Heart left ventricle (tissue), 16 donors: ENCODE data around the gene FBXO15. TPM values are rescaled to one million over a fixed set of nuclear protein-coding genes. Genes with fewer than 3 reads are reported as not detected.

Source experiments
- ATAC-seq, 4 donors: fragments of 200-7000 bp; cut with Tn5 transposase; one replicate each; pipeline ENCODE4 v1.9.1; 2020 to 2022; ENCODE audit warnings: moderate library complexity in 4 of 4, mild to moderate bottlenecking in 3 of 4, moderate number of reproducible peaks in 1 of 4
- DNase-seq, 5 donors: peaks; one replicate each; pipeline ENCODE4 v3.0.0-alpha.2; 2020
- H3K27ac ChIP-seq, 12 donors: fragments of 200-600 bp; sonication (generic) in 4 of 12; one replicate each; pipeline versions ENCODE4 v1.5.0 to v1.8.0; 2016 to 2022; ENCODE audit warnings: mild to moderate bottlenecking in 2 of 12
- H3K27me3 ChIP-seq, 9 donors: fragments of 200-600 bp; sonication (generic) in 2 of 9; one replicate each; pipeline versions ENCODE4 v1.5.1 to v1.8.0; 2016 to 2022; ENCODE audit warnings: mild to moderate bottlenecking in 3 of 9
- H3K36me3 ChIP-seq, 9 donors: fragments of 200-600 bp; sonication (generic) in 2 of 9; one replicate each; pipeline versions ENCODE4 v1.5.0 to v1.8.0; 2018 to 2022; ENCODE audit warnings: mild to moderate bottlenecking in 2 of 9
- H3K4me1 ChIP-seq, 12 donors: fragments of 200-600 bp; sonication (generic) in 4 of 12; one replicate each; pipeline versions ENCODE4 v1.5.0 to v1.8.0; 2016 to 2022; ENCODE audit warnings: mild to moderate bottlenecking in 3 of 12
- H3K4me3 ChIP-seq, 12 donors: fragments of 200-600 bp; sonication (generic) in 4 of 12; one replicate each; pipeline versions ENCODE4 v1.5.0 to v1.8.0; 2017 to 2022; ENCODE audit warnings: mild to moderate bottlenecking in 9 of 12, moderate library complexity in 4 of 12
- H3K9me3 ChIP-seq, 12 donors: fragments of 200-600 bp; sonication (generic) in 4 of 12; one replicate each; pipeline versions ENCODE4 v1.5.0 to v1.8.0; 2016 to 2022; ENCODE audit warnings: mild to moderate bottlenecking in 1 of 12
- CTCF ChIP-seq, 12 donors: fragments of 200-600 bp; sonication (generic) in 4 of 12; IDR thresholded peaks; one replicate each; pipeline versions ENCODE4 v1.5.0 to v1.8.0; 2018 to 2022; ENCODE audit warnings: antibody characterized with exemption in 12 of 12, mild to moderate bottlenecking in 5 of 12
- POLR2A ChIP-seq, 2 donors: fragments of 450-650 bp; IDR thresholded peaks; one replicate each; pipeline ENCODE4 v1.6.1; 2017; ENCODE audit warnings: antibody characterized with exemption in 2 of 2, mild to moderate bottlenecking in 2 of 2, moderate library complexity in 2 of 2
- WGBS, 4 donors: extraction: QIAGEN DNeasy Blood & Tissue Kit in 2 of 4; methylation state at CpG; one replicate each; pipeline versions ENCODE4 v1.1.5 to v1.1.7; 2013 to 2018; 5-methylcytosine and 5-hydroxymethylcytosine counted together
- intact Hi-C, 10 donors: fragments of 100-400 bp; cut with DNase I; formaldehyde crosslinking; loops; one replicate each; pipeline versions ENCODE4 v1.11.1 to v1.14.2; 2022
- polyA plus RNA-seq, 2 donors: library from polyadenylated mRNA; stranded (reverse); fragments of 200-250 nt; gene quantifications; one replicate each; pipeline ENCODE4 v1.2.3, GENCODE V29; 2013
- total RNA-seq, 9 donors: library from RNA; depleted of rRNA in 2 of 9; stranded (reverse); fragments of >200 nt in 2 of 9; fragmentation: NEBNext Ultra II Directional in 3 of 9; extraction: Animal tissue kit (Norgen Biotek cat#: 25700) in 3 of 9; gene quantifications; one replicate each; pipeline versions ENCODE4 v1.1.0 to v1.2.4, GENCODE V29; 2016 to 2023
- donor health status: ischemic (EF 13 %, LVEDD 7.1; RV severe dilation, severe dysfunction).
- donor health status: healthy with polysubstance abuse.
- donor health status: DM: no; HTN: yes; CAD: no.
- donor health status: DM: no; HTN: no; CAD: no.
- donor health status: ischemic (EF 25% LVEDD 6.9; RV normal size, moderate dysfunction).
- donor health status: ischemic (EF 25% LVEDD 5.7; RV mildly dilated, moderate dysfunction).
- donor health status: healthy.
- donor health status: DM: yes; HTN: yes; CAD: no.
- donor health status: ischemic (EF 35%, LVEDD 5.7; RV mildly dilated, moderate dysfunction).
- donor health status: nonischemic (EF 11% LVEDD 7.7; RV severe dilation, severe dysfunction).
- donor health status: DM: yes; HTN: yes; CAD: no.
- donor health status: PGD.
- donor health status: ischemic (EF 29% LVEDD 5.4; RV normal size, mild dysfunction).
- donor health status: nonischemic (EF 23%, LVEDD 6.1; RV moderate dilation, normal function).

FBXO15 gene
- total and polyA plus RNA-seq, 11 donors, result 0.10 to 0.84 (median 0.39) TPM; not detected in 3

- DNase-seq, result no peak
- no peak for ATAC-seq
- no peaks in the 10 kb centered on the region for H3K4me1 ChIP-seq
- TF ChIP-seq CTCF (IDR thresholded peaks at IDR 0.05) (no peak), POLR2A (IDR thresholded peaks at IDR 0.05) (no peak)
- 66 to 77% (median 73%) methylated on average over 3 of the region's 3 CpGs for WGBS, 4 donors
- H3K27ac ChIP-seq, result no peak overlapping the region
- no peak overlapping the region for H3K4me3 ChIP-seq
- no peaks in the 10 kb centered on the region for H3K36me3 ChIP-seq
- no peaks in the 10 kb centered on the region for H3K9me3 ChIP-seq
- intact Hi-C loops, result no loop called here
- peaks cover 0 to 6% (median 0%) of the 10 kb centered on the region in 9 donors for H3K27me3 ChIP-seq
These were observed 79.3 kb downstream of the FBXO15 start for GRCh38 chr18:74068296-74068695.

- no peak for TF ChIP-seq POLR2A (IDR thresholded peaks at IDR 0.05)
- no peak for TF ChIP-seq CTCF (IDR thresholded peaks at IDR 0.05)
- no peak for ATAC-seq
- intact Hi-C loops, result no loop called here
- H3K36me3 ChIP-seq, result no peaks in the 10 kb centered on the region
- no peak overlapping the region for H3K4me3 ChIP-seq
- H3K27me3 ChIP-seq, result peaks cover 0 to 6% (median 0%) of the 10 kb centered on the region in 9 donors
- H3K27ac ChIP-seq, result no peak overlapping the region
- H3K9me3 ChIP-seq, result no peaks in the 10 kb centered on the region
- no peaks in the 10 kb centered on the region for H3K4me1 ChIP-seq
- DNase-seq, result no peak
- WGBS, 4 donors, result 75 to 87% (median 81%) methylated on average over 7 of the region's 7 CpGs
These were observed 81.6 kb downstream of the FBXO15 start for GRCh38 chr18:74066018-74066417.

- intact Hi-C loops, result no loop called here
- no peak for TF ChIP-seq CTCF (IDR thresholded peaks at IDR 0.05)
- TF ChIP-seq POLR2A (IDR thresholded peaks at IDR 0.05), result no peak
- DNase-seq (no peak), ATAC-seq (no peak)
- Histone ChIP-seq H3K27ac (no peak overlapping the region), H3K4me1 (no peaks in the 10 kb centered on the region), H3K4me3 (no peak overlapping the region), H3K27me3 (peaks cover 0 to 6% (median 0%) of the 10 kb centered on the region in 9 donors), H3K36me3 (no peaks in the 10 kb centered on the region), H3K9me3 (no peaks in the 10 kb centered on the region)
- WGBS, 4 donors, result 75 to 86% (median 80%) methylated on average over 3 of the region's 3 CpGs
These were observed 82.3 kb downstream of the FBXO15 start for GRCh38 chr18:74065366-74065765.

- no peak for DNase-seq
- no peak overlapping the region for H3K4me3 ChIP-seq
- no peak overlapping the region for H3K27ac ChIP-seq
- peaks cover 0 to 6% (median 0%) of the 10 kb centered on the region in 9 donors for H3K27me3 ChIP-seq
- H3K36me3 ChIP-seq, result no peaks in the 10 kb centered on the region
- no peaks in the 10 kb centered on the region for H3K4me1 ChIP-seq
- no peak for ATAC-seq
- TF ChIP-seq CTCF (IDR thresholded peaks at IDR 0.05) (no peak), POLR2A (IDR thresholded peaks at IDR 0.05) (no peak)
- intact Hi-C loops, result no loop called here
- H3K9me3 ChIP-seq, result no peaks in the 10 kb centered on the region
- 59 to 66% (median 62%) methylated on average over 6 of the region's 6 CpGs for WGBS, 4 donors
These were observed 83.1 kb downstream of the FBXO15 start for GRCh38 chr18:74064510-74064909.
